Activated naive CD8-positive, alpha-beta T cell treated with anti-CD3 and anti-CD28 coated beads, Interleukin-2, amount 50 U/mL, for 16 hours (primary cell): ENCODE measurements around the gene EIF5AL1.
A peak's percentile ranks its signal among the peaks of the same experiment; 100 is the strongest.
"Not testable (repeated sequence)": the region's sequence is repeated elsewhere in the genome, so short reads cannot be mapped to it uniquely, and the experiment has no call there.

Source experiments
- DNase-seq: peaks from one replicate; pipeline ENCODE4 v3.0.0-alpha.2; 2020; ENCODE audit warnings: low read depth, low spot score

The EIF5AL1 gene

GRCh38 chr10:79555354-79556309, 43.3 kb downstream of the EIF5AL1 start:
- DNase-seq: no peak

DNA sequence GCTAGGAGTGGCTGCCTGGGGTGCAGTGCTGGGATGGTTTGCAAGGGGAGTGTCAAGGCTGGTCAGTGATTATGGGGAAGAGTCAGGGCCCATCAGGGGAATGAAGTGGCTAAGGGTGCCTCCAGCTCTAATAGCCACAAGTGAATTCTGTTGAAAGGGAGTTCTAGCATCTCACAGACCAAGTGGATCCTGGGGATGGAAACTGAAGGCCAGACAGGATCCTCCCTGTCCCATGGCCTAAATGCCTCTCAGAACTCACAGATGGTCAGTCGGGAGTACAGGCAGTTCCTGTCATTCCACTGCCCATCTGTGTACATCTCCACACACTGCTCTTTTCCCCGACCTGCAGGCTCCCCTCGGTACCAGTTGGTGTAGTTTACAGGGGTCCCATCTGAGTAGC, 44.6 kb downstream of the EIF5AL1 start:
- DNase-seq: not testable (repeated sequence)

DNA sequence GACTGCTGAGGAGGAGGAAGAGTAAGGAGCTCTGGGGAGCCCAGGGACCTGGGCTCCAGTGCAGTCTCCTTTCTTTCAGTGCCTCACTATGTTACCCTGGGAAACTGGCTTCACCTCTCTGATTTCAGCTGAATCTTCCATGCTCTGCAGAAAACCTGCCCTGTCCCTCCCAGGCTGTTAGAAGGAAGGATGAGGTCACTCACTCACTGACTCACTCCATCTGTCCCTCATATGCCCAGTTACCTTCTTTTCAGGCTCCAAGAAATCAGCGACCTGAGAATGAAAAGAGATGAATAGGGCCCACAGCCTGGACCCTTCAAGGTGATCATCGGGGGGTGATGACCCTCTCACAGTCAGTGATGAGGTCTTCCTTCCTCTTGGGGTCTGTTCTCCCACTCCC, 47.4 kb downstream of the EIF5AL1 start:
- DNase-seq: no peak

DNA sequence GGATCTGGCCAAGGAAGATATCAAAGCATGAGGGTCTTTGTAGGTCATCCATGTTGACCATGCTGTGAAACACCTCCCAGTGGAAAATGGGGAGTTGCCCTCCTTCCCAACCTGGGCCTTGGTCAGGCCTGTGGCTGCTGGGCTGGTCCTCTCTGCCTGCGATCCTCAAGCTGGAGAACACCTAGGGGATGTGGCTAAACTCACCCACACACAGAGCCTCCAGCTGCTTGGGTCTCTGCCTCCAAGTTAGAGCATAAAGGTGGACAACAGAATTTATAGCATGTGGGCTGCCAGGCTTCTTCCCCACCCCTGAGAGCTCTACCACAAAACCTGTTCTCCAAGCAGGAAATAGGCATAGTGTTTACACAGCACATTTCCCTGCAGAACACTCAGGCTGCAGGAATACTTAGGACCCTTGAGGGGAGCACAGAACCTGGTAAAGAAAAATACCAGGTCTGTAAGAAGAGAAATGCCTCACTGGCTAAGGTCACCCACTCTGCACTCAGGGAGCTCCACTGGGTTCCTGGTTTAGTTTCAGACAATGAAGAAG, 47.9 kb downstream of the EIF5AL1 start, which contains the start of gene SFTPA2:
Gene SFTPA2, minus strand, starts transcription at position 248 of the 550 bp plus-strand sequence. CDS start 924 bp downstream, outside the sequence.
- DNase-seq: no peak

GRCh38 chr10:79561257-79561656, 48.9 kb downstream of the EIF5AL1 start:
- no peak for DNase-seq

DNA sequence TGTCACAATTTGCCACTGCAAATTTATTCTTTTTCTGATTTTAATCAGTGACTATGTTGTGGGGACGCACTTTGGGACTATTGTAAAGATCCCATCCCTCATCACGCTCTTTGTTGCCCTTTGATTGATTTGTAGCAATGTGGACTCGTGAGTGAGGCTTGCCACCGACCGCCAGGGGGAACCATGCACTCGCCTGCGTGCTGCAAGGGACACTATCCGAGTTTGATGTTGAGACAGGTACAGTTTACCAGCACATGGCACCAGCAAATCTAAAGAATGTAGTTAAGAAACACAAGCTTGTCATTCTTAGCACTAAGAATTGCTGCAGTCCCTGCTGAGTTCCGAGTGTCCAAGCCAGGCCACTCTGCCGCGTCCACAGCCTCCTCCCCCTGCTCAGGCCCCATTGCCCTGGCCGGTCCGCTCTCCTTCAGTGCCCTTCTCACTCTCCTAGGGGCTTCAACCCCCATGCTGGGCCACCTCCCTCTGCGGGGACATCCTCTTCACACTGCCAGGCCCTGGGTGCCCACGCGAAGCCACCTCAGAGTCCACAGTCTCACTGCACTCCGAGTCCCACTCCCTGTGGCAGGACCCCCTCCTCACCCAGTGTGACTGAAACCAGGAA, 49.9 kb downstream of the EIF5AL1 start:
- peak; percentile 21 for DNase-seq

- no peak for DNase-seq
Observed at GRCh38 chr10:79563426-79563825, 51.1 kb downstream of the EIF5AL1 start.
